HG02852 (cell line): Measurements from ENCODE around the gene CAAP1.
A peak's percentile ranks its signal among the peaks of the same experiment; 100 is the strongest.
"Not testable (repeated sequence)": the region's sequence is repeated elsewhere in the genome, so short reads cannot be mapped to it uniquely, and the experiment has no call there.

Experiments
- ATAC-seq: cut with Tn5 transposase; IDR thresholded peaks from one replicate; pipeline ENCODE4 v1.9.1; 2021; ENCODE audit warnings: mild to moderate bottlenecking, moderate library complexity; ENCODE audit not compliant: unreplicated experiment

The CAAP1 gene

DNA sequence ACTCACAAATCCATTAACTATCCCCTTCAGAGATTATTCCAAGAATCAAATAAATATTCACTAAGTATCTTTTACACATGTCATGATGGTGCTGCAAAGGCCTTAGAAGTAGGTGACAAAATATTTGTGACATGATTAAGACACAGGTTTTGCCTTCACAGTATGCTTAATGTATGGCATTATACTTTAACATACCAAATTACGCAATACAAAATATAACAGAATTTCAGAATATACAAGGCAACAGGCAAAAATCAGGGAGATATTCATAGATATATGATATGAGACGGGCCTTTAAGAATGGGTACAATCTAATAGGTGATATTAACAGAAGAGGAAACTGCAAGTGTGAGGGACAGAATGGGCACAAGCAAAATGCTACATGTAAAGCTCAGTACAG lies 41.6 kb downstream of the CAAP1 start:
- ATAC-seq: no peak

DNA sequence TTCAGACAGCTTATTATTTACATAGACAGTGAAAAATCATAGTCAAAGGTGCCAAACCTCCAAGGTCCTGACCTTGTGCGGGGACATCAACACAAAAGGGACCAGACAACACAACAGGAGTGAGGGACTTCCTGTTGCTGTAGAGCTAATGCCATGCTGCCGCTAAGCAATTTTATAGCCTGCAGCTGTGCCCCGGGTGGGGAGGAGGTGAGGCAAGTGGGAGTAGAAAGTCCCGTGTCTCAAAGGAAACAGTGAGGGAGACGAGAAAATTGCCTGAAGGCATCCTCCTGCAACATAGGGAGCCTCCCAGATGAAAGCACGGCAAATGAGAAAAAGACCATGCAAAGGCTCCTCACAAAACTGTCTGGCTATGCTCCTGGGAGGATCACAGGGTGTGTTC lies 58.8 kb downstream of the CAAP1 start:
- no peak for ATAC-seq

- not testable (repeated sequence) for ATAC-seq
Measured at GRCh38 chr9:26828391-26828955, 64.1 kb downstream of the CAAP1 start.

DNA sequence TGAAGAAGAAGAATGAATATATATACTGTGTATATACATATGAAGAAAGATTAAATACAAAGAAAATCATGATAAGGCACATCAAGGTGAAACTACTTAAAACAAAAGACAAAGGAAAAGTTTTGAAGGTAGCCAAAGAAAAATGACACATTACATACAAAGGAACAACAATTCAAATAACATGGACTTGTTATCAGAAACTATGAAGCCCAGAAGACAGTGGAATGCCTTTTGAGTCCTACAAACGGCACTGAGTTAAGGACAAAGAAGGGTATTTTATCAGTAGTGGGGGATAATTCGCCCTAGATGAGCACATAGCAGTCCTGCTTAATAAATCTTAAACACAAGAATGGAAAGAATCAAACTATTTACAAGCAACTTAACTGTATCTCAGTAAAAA lies 77.8 kb downstream of the CAAP1 start:
- ATAC-seq: no peak

DNA sequence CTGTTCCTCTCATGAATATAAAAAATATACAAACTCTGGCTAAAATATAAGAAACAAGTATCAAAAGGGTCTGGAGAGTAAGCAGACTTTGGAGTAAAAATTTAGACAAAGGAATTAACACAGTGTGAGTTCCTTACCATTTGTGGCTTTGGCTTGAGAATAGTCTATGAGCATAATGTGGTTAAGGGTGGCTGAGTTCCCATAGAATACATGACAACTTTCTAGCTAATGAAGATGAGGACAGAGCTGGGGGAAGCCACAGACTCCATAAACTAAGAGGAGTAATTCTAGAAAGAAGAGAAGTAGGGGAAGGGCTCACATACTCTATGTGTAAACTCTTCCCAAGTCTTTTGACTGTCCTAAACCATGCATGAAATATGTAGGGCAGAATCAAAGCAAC lies 79.4 kb downstream of the CAAP1 start:
- peak; percentile 54 for ATAC-seq

DNA sequence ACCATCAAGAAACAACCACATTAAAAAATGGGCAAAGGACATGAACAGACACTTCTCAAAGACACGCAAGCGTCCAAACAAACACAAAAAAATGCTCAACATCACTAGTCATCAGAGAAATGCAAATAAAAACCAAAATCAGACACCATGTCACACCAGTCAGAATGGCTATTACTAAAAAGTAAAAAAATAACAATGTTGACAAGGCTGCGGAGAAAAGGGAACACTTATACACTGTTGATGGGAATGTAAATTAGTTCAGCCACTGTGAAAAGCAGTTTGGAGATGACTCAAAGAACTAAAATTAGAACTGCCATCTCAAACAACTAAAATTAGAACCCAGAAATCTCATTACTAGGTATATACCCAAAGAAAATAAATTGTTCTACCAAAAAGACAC lies 80.4 kb downstream of the CAAP1 start:
- ATAC-seq: no peak

GRCh38 chr9:26811106-26811505 lies 81.5 kb downstream of the CAAP1 start:
- ATAC-seq: no peak

GRCh38 chr9:26809795-26810194 lies 82.8 kb downstream of the CAAP1 start:
- ATAC-seq: no peak

- no peak for ATAC-seq
Measured at GRCh38 chr9:26807161-26807560, 85.4 kb downstream of the CAAP1 start.

- ATAC-seq: no peak
Measured at GRCh38 chr9:26802921-26803320, 89.7 kb downstream of the CAAP1 start.

DNA sequence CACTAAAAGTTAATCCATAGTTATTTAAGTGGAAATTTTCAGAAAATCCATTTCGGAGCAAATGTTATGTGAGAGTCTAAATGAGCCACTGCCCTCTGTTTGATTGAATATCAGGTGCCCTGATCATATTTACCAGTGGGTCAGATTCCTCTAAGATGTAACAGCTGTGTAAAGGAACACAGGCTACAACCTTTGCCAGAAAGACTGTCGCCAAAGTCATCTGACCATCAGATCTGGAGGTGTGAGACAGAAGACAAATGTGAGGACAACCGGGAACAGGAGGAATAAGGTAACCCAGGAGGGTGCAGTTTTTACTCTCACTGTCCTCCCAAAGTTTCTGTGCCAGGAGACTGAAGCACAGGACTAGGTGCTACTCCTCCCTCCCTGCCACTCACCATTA lies 90.8 kb downstream of the CAAP1 start:
- ATAC-seq: no peak

DNA sequence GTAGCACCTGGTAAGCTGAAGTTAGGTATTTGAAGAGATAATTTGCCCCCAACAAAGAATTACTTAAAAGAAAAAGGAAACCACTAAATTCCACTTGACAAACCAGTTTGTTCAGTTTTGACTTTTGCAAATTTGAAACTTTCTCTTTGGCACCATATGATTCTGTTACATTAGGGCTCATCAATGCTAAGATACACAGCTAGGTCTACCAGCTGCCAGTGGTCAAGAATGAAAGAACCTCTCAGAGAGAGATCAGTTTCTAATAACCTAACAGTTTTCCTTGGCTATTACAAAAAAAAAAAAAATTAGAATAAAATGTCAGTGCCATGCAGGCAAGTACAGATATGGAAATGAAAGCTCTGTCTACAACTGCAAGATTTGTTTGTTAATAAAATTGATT lies 92.3 kb downstream of the CAAP1 start:
- no peak for ATAC-seq

GRCh38 chr9:26791274-26791673 lies 101.3 kb downstream of the CAAP1 start:
- ATAC-seq: no peak
